NK-92 (cell line): Measurements from ENCODE around the gene TMEM176A.

ENCODE experiments used
- DNase-seq: peaks from one replicate; lab custom pipeline; 2025; ENCODE audit not compliant: unreplicated experiment; lab: John Stamatoyannopoulos, UW

TMEM176A gene

GRCh38 chr7:150787321-150788281 is 13.0 kb upstream of the TMEM176A start:
- no peak for DNase-seq

GRCh38 chr7:150788474-150789269 is 11.9 kb upstream of the TMEM176A start:
- DNase-seq: no peak

GRCh38 chr7:150790416-150791075 is 10.0 kb upstream of the TMEM176A start:
- no peak for DNase-seq

GRCh38 chr7:150791304-150791703 is 9.3 kb upstream of the TMEM176A start:
- DNase-seq: no peak

- no peak for DNase-seq
Observed at GRCh38 chr7:150791746-150792452, 8.7 kb upstream of the TMEM176A start.

GRCh38 chr7:150793569-150794238 is 6.9 kb upstream of the TMEM176A start:
- DNase-seq: no peak

- DNase-seq: no peak
Observed at GRCh38 chr7:150797661-150798060, 2.9 kb upstream of the TMEM176A start.

GRCh38 chr7:150799156-150799555 is 1.4 kb upstream of the TMEM176A start:
- no peak for DNase-seq

GRCh38 chr7:150799741-150800580 is 608 bp upstream of the TMEM176A start, which contains the start of gene TMEM176B:
Gene TMEM176B, minus strand, starts transcription at chr7:150800364. Its CDS starts 3,795 bp downstream, at chr7:150796569.
- DNase-seq: no peak

GRCh38 chr7:150801242-150801945 is 825 bp downstream of the TMEM176A start:
- no peak for DNase-seq

- no peak for DNase-seq
Observed at GRCh38 chr7:150801946-150802771, 1.6 kb downstream of the TMEM176A start.

- DNase-seq: no peak
Observed at GRCh38 chr7:150803161-150803860, 2.7 kb downstream of the TMEM176A start.

GRCh38 chr7:150804802-150805201 is 4.2 kb downstream of the TMEM176A start:
- no peak for DNase-seq

- no peak for DNase-seq
Observed at GRCh38 chr7:150805864-150806263, 5.3 kb downstream of the TMEM176A start.

- DNase-seq: no peak
Observed at GRCh38 chr7:150806454-150806853, 5.9 kb downstream of the TMEM176A start.

- no peak for DNase-seq
Observed at GRCh38 chr7:150806863-150807262, 6.3 kb downstream of the TMEM176A start.
